Measurements from ENCODE around the gene CYP4F2. TPM values are rescaled to one million over a fixed set of nuclear protein-coding genes. Genes with fewer than 3 reads are reported as not detected.
"Not testable (repeated sequence)": the region's sequence is repeated elsewhere in the genome, so short reads cannot be mapped to it uniquely, and the experiment has no call there.

Gene CYP4F2
- polyA plus RNA-seq, 12 donors = 0.26 TPM; not detected in 11

- not testable (repeated sequence) for DNase-seq
Measured at GRCh38 chr19:15900032-15900431, 2.2 kb upstream of the CYP4F2 start.

- DNase-seq = not testable (repeated sequence)
Measured at GRCh38 chr19:15899561-15899960, 1.7 kb upstream of the CYP4F2 start.

- no peak for DNase-seq
Measured at GRCh38 chr19:15897026-15897737, 692 bp downstream of the CYP4F2 start.

- DNase-seq = no peak
Measured at GRCh38 chr19:15895876-15896430, 1.9 kb downstream of the CYP4F2 start.

- no peak for DNase-seq
Measured at GRCh38 chr19:15894359-15894758, 3.5 kb downstream of the CYP4F2 start.

- DNase-seq = no peak
Measured at GRCh38 chr19:15893477-15893876, 4.4 kb downstream of the CYP4F2 start.

GRCh38 chr19:15892012-15892411 is 5.9 kb downstream of the CYP4F2 start:
- no peak for DNase-seq

GRCh38 chr19:15891434-15891833 is 6.4 kb downstream of the CYP4F2 start:
- no peak for DNase-seq

GRCh38 chr19:15889339-15889738 is 8.5 kb downstream of the CYP4F2 start:
- not testable (repeated sequence) for DNase-seq

GRCh38 chr19:15885919-15886318 is 12.0 kb downstream of the CYP4F2 start:
- no peak for DNase-seq

- no peak for DNase-seq
Measured at GRCh38 chr19:15885167-15885566, 12.7 kb downstream of the CYP4F2 start.

- not testable (repeated sequence) for DNase-seq
Measured at GRCh38 chr19:15883329-15883728, 14.5 kb downstream of the CYP4F2 start.

GRCh38 chr19:15874821-15875474 is 22.9 kb downstream of the CYP4F2 start:
- DNase-seq = no peak

- DNase-seq = not testable (repeated sequence)
Measured at GRCh38 chr19:15873771-15874170, 24.1 kb downstream of the CYP4F2 start.

GRCh38 chr19:15871570-15871969 is 26.3 kb downstream of the CYP4F2 start:
- no peak for DNase-seq

- DNase-seq = no peak
Measured at GRCh38 chr19:15869873-15870272, 28.0 kb downstream of the CYP4F2 start.

GRCh38 chr19:15869109-15869555 is 28.7 kb downstream of the CYP4F2 start:
- DNase-seq = peak; percentile 6

- no peak for DNase-seq
Measured at GRCh38 chr19:15866636-15867035, 31.2 kb downstream of the CYP4F2 start.

- DNase-seq = no peak
Measured at GRCh38 chr19:15864824-15865223, 33.0 kb downstream of the CYP4F2 start.

GRCh38 chr19:15863272-15863671 is 34.6 kb downstream of the CYP4F2 start:
- no peak for DNase-seq

- DNase-seq = no peak
Measured at GRCh38 chr19:15862444-15862843, 35.4 kb downstream of the CYP4F2 start.

- no peak for DNase-seq
Measured at GRCh38 chr19:15860522-15860921, 37.4 kb downstream of the CYP4F2 start.

- no peak for DNase-seq
Measured at GRCh38 chr19:15859187-15859586, 38.7 kb downstream of the CYP4F2 start.
